GM19324 (cell line): ENCODE measurements around the gene MAML3.

Source experiments
- ATAC-seq: cut with Tn5 transposase; IDR thresholded peaks from one replicate; pipeline ENCODE4 v1.9.1; 2021; ENCODE audit warnings: mild to moderate bottlenecking, moderate library complexity; ENCODE audit not compliant: unreplicated experiment, low FRiP score

Gene MAML3

GRCh38 chr4:139913398-139913990 lies 240.5 kb downstream of the MAML3 start:
- no peak for ATAC-seq

- ATAC-seq: no peak
Observed at GRCh38 chr4:139912445-139912844, 241.5 kb downstream of the MAML3 start.

- no peak for ATAC-seq
Observed at GRCh38 chr4:139910106-139910505, 243.9 kb downstream of the MAML3 start.

- ATAC-seq: no peak
Observed at GRCh38 chr4:139908636-139909437, 245.1 kb downstream of the MAML3 start.

GRCh38 chr4:139907001-139907809 lies 246.8 kb downstream of the MAML3 start:
- ATAC-seq: no peak

GRCh38 chr4:139905489-139905888 lies 248.5 kb downstream of the MAML3 start:
- no peak for ATAC-seq

GRCh38 chr4:139904406-139904805 lies 249.6 kb downstream of the MAML3 start:
- ATAC-seq: no peak

- ATAC-seq: no peak
Observed at GRCh38 chr4:139903845-139904244, 250.1 kb downstream of the MAML3 start.

GRCh38 chr4:139902321-139903320 lies 251.4 kb downstream of the MAML3 start:
- no peak for ATAC-seq

- ATAC-seq: no peak
Observed at GRCh38 chr4:139901531-139902320, 252.3 kb downstream of the MAML3 start.

GRCh38 chr4:139900964-139901376 lies 253.0 kb downstream of the MAML3 start:
- ATAC-seq: no peak

GRCh38 chr4:139899346-139899745 lies 254.6 kb downstream of the MAML3 start:
- no peak for ATAC-seq

GRCh38 chr4:139898293-139898692 lies 255.7 kb downstream of the MAML3 start:
- ATAC-seq: no peak

- no peak for ATAC-seq
Observed at GRCh38 chr4:139896091-139896604, 257.8 kb downstream of the MAML3 start.

GRCh38 chr4:139893801-139894200 lies 260.2 kb downstream of the MAML3 start:
- no peak for ATAC-seq

GRCh38 chr4:139892973-139893736 lies 260.8 kb downstream of the MAML3 start:
- no peak for ATAC-seq

- no peak for ATAC-seq
Observed at GRCh38 chr4:139890816-139891215, 263.2 kb downstream of the MAML3 start.

- no peak for ATAC-seq
Observed at GRCh38 chr4:139889901-139890300, 264.1 kb downstream of the MAML3 start.
